AG04449 (cell line): ENCODE measurements around the gene PDE4D.

ENCODE experiments used
- CTCF ChIA-PET: fragments of 350-600 bp; formaldehyde crosslinking; extraction: SDS; loops from one replicate; lab custom pipeline; 2021; ENCODE audit warnings: antibody characterized with exemption; lab: Yijun Ruan, JAX
- POLR2A ChIA-PET: fragments of 400-600, 350-600 bp; formaldehyde crosslinking; extraction: SDS; loops from one replicate; lab custom pipeline; 2020; ENCODE audit warnings: antibody characterized with exemption, inconsistent platforms; lab: Yijun Ruan, JAX
- DNase-seq: peaks from one replicate; pipeline ENCODE4 v3.0.0-alpha.2; 2010; ENCODE audit warnings: low read depth, low spot score
- H3K4me3 ChIP-seq: 2 replicates; pipeline ENCODE4 v1.5.1; 2011; ENCODE audit warnings: low read depth, mild to moderate bottlenecking, control low read depth, low read length
- CTCF ChIP-seq: IDR thresholded peaks from one replicate; pipeline ENCODE4 v1.5.1; 2011; ENCODE audit warnings: mild to moderate bottlenecking, moderate library complexity, low read length, control low read depth, inconsistent platforms; ENCODE audit not compliant: insufficient read depth; ENCODE audit errors: missing control alignments

PDE4D gene

GRCh38 chr5:59485629-59486439, 407.7 kb downstream of the PDE4D start:
- TF ChIP-seq CTCF, result no peak
- no peak for DNase-seq
- CTCF ChIA-PET, result interaction anchor here (1.0 to 1.8 kb wide), 2 partner anchors 96 to 186 kb away, joined by 4 to 5 read pairs; no protein-coding TSS in a partner anchor
- POLR2A ChIA-PET, result no interaction called here
- no peak overlapping the region for H3K4me3 ChIP-seq

GRCh38 chr5:59485107-59485506, 408.4 kb downstream of the PDE4D start:
- POLR2A ChIA-PET, result no interaction called here
- CTCF ChIA-PET, result no interaction called here
- no peak for DNase-seq
- TF ChIP-seq CTCF, result no peak
- H3K4me3 ChIP-seq, result no peak overlapping the region

DNA sequence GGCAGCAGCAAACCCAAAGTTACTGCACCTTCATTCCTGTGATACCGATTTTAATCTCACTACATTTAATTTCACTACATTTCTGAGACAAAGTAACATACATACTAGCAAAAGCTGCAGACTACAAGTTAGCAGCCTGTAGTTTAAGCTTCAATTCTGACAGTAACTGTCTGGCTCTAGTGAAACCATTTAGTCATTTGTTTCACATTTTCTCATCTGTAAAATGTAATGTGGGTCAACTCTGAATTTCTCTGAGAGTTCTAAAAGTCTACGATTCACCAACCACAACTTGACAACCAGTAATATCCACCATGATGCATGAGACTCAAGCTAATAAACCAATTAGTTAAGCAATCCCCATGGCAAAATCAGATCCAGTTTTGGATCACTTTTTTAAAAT, 408.9 kb downstream of the PDE4D start:
- DNase-seq, result no peak
- H3K4me3 ChIP-seq, result no peak overlapping the region
- ChIA-PET CTCF (no interaction called here), POLR2A (no interaction called here)
- no peak for TF ChIP-seq CTCF

DNA sequence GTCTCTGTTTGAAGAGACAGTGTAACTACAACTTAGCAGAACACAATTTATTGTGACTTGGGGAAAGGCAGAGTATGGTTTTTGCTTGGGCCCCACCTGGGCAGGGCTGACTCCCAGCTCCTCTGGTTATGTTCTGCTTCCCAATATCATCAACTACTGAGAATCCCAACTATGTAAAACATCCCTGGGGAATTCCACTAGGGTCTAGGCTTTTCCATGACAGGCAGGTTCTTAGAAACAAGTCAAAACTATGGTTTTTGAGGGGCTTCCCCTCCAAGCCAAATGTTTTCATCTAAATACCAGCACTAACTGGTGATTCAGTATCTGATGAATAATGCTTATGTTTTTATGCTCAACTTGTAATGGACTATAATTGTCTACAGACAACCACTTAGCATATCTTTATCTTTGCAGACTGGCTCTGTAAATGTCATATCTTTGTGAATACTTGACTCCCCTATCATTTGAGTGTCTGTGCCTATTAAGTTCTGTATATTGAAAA, 409.5 kb downstream of the PDE4D start:
- ChIA-PET POLR2A (interaction anchor here (0.6 kb wide), 1 partner anchor 29 kb away, joined by 3 read pairs; no protein-coding TSS in a partner anchor), CTCF (no interaction called here)
- H3K4me3 ChIP-seq, result no peak overlapping the region
- peak; percentile 16 for DNase-seq
- TF ChIP-seq CTCF, result no peak

GRCh38 chr5:59479086-59479485, 414.4 kb downstream of the PDE4D start:
- H3K4me3 ChIP-seq, result no peak overlapping the region
- CTCF ChIA-PET, result interaction anchor here (0.9 kb wide), 1 partner anchor 10 kb away, joined by 3 read pairs; no protein-coding TSS in a partner anchor
- no peak for TF ChIP-seq CTCF
- DNase-seq, result no peak
- POLR2A ChIA-PET, result no interaction called here

DNA sequence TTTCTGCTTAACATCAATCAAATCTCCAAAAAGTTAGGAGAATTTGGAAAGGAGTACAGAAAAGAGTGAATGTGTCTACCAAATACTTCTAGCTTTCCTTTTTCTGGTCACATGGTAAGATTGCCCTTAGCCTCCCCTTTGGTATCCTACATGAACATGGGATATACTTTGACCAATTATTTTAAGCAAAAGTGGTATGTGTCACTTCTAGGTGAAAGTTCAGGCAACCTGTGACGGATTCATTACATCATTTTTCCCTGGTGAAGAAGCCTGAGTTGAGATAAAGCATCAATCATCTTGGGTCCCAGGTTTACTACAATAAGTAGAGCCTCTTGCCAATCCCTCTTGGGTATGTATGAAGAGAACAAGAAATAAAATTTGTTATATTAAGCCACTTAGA, 419.2 kb downstream of the PDE4D start:
- CTCF ChIA-PET, result no interaction called here
- POLR2A ChIA-PET, result no interaction called here
- no peak for TF ChIP-seq CTCF
- H3K4me3 ChIP-seq, result no peak overlapping the region
- DNase-seq, result no peak
